HL-60/S4 treated with phorbol 12-myristate 13-acetate at 8.2 ng/mL for 4 days and 3 days (cell line): ENCODE measurements around the gene RNF38.
"Not testable (repeated sequence)": the region's sequence is repeated elsewhere in the genome, so short reads cannot be mapped to it uniquely, and the experiment has no call there.

ENCODE experiments used
- in situ Hi-C: fragments of 300-500 bp; cut with MboI; formaldehyde crosslinking; loops from 2 replicates; pipeline ENCODE4 v1.15.0; 2022; ENCODE audit warnings: low sequenced_read_pairs

The RNF38 gene

DNA sequence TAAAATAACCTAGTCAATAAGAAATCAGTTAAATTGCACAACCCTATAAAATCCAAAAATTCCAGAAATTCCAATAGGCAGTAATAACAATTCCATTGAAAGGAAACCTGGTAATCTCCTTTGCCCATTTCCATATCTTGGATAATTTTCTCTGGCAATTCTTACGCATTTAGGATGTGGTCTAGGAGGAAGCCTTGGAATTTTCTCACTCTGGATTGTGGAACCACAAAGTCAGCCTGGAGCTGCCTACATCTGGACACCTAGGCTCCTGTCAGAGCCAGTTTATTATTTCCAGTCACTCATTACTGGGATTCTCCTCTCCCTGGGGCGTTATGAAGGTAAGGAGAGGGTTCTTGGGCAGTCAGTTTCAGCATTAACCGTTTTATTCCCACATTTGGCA, 101.5 kb downstream of the RNF38 start:
- in situ Hi-C loops: no loop called here

DNA sequence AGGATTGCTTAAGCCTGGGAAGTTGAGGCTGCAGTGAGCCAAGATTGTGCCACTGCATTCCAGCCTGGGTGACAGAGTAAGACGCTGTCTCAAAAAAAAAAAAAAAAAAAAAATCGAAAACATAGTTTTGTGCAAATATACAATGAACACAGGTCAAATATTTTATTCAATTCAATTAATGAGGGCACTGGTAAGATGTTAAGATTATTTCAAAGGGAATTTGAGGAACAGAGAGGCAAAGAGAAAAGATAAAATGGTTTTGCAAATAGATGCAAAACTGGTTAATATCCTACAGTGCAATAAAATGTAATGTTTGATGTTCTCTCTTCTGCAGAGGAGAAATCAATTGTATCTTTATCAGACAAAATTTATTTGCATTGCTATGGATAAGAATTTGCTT, 102.3 kb downstream of the RNF38 start:
- in situ Hi-C loops: no loop called here

DNA sequence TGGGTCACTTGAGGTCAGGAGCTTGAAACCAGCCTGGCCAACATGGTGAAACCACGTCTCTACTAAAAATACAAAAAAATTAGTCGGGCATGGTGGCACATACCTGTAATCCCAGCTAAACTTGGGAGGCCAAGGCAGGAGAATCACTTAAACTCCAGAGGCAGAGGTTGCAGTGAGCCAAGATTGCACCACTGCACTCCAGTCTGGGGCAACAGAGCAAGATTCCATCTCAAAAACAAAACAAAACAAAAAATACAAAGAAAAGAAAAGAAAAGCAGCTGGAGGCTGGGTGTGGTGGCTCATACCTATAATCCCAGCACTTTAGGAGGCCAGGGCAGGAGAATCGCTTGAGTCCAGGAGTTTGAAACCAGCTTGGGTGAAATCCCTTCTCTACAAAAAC, 105.1 kb downstream of the RNF38 start:
- in situ Hi-C loops: not testable (repeated sequence)

DNA sequence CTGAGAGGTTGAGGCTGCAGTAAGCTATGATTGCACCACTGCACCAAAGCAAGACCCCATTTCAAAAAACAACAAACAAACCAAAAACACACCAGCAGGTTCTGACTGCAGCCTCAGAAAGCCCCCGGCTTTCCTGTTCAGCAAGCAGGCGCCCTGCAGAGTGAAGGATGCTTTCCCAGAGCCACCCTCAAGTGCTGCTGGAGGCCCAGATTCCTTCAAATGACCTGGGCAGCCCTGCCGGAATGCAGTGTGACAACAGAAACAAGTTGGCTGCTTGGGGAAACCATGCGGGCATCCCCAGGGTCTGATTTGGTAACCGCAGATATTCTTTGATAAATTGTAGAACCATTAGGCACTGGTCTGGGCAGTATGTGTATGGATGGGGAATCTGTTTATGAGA, 106.2 kb downstream of the RNF38 start:
- in situ Hi-C loops: no loop called here

GRCh38 chr9:36293171-36293570, 106.9 kb downstream of the RNF38 start:
- in situ Hi-C loops: no loop called here

DNA sequence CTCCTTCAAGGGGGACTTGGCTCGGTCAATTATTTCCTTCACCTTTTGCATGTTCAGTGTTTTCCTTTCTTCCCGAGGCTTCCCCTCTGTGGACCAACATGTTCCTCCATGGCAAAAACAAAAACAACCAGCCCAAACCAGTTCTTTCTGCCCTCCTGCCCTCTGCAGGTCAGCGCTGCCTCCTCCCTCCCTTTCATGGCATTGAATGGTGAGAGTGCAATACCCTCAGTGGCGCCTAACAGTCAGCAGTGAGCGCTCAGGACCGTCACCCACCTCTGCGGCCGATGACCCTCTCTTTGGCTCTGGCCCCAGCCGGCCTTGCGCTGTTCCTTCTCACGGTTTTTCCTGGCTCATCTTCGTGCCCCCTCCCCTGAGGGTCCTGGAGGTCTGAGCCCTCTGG, 107.4 kb downstream of the RNF38 start:
- in situ Hi-C loops: no loop called here

DNA sequence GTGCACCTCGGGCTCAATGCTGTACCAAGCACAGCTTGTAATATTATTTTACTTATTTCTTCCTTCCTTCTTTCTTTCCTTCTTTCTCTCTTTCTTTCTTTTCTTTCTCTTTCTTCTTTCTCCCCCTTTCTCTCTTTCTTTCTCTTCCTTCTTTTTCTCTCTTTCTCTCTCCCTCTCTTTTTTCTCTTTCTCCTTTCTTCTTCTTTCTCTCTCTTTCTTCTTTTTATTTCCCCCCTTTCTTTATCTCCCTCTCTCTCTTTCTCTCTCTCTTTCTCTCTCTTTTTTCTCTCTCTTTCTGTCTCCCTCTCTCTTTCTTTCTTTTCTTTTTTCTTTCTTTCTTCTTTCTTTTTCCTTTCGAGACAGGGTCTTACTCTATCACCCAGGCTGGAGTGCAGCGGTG, 109.1 kb downstream of the RNF38 start:
- in situ Hi-C loops: no loop called here

GRCh38 chr9:36289836-36290435, 110.1 kb downstream of the RNF38 start:
- in situ Hi-C loops: no loop called here

DNA sequence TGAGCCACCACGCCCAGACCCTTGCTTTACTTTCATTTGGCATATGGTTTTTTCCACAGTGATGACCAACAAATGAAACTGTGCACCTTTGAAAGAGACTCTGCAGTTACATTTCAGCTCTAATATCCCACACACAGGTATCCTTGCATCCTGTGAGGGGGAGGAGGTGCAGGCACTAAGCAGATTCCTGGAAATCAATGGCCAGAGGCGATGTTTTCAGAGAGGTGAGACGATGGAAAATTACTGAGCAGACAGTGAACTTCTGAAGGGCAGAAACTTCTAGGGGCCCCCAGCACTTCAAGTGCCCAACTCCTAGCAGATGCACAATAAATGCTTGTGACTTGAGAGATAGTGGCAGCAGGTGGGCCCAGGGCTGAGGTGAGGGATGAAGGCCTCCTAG, 112.0 kb downstream of the RNF38 start:
- in situ Hi-C loops: no loop called here
